HEK293T (cell line): ENCODE measurements around the gene SHISA6.

Experiments used
- BHLHE40 ChIP-seq: fragments of 450-650 bp; IDR thresholded peaks from 2 replicates; pipeline ENCODE4 v1.6.1; 2016; ENCODE audit warnings: mild to moderate bottlenecking, moderate library complexity, borderline replicate concordance
- CTBP1 ChIP-seq: fragments of 450-650 bp; IDR thresholded peaks from 2 replicates; pipeline ENCODE4 v1.6.1; 2016; ENCODE audit warnings: borderline replicate concordance
- ELF4 ChIP-seq: fragments of 450-650 bp; IDR thresholded peaks from 2 replicates; pipeline ENCODE4 v1.6.1; 2017; ENCODE audit warnings: antibody characterized with exemption
- FOXA1 ChIP-seq: fragments of 450-650 bp; IDR thresholded peaks from 2 replicates; pipeline ENCODE4 v1.6.1; 2016; ENCODE audit warnings: mild to moderate bottlenecking
- FOXM1 ChIP-seq: fragments of 450-650 bp; IDR thresholded peaks from 2 replicates; pipeline ENCODE4 v1.6.1; 2017; ENCODE audit warnings: mild to moderate bottlenecking, borderline replicate concordance
- HDGF ChIP-seq: fragments of 450-650 bp; IDR thresholded peaks from 2 replicates; pipeline ENCODE4 v1.6.1; 2017; ENCODE audit warnings: antibody characterized with exemption, borderline replicate concordance
- L3MBTL2 ChIP-seq: fragments of 450-650 bp; conservative IDR thresholded peaks from 2 replicates; pipeline ENCODE4 v1.6.1; 2016; ENCODE audit warnings: mild to moderate bottlenecking
- LEF1 ChIP-seq: fragments of 450-650 bp; IDR thresholded peaks from 2 replicates; pipeline ENCODE4 v1.6.1; 2017; ENCODE audit warnings: mild to moderate bottlenecking, borderline replicate concordance
- NFRKB ChIP-seq: fragments of 450-650 bp; IDR thresholded peaks from 2 replicates; pipeline ENCODE4 v1.6.1; 2016; ENCODE audit warnings: mild to moderate bottlenecking, moderate library complexity
- PKNOX1 ChIP-seq: fragments of 450-650 bp; IDR thresholded peaks from 2 replicates; pipeline ENCODE4 v1.6.1; 2016
- SP1 ChIP-seq: fragments of 450-650 bp; IDR thresholded peaks from 2 replicates; pipeline ENCODE4 v1.6.1; 2017
- SUZ12 ChIP-seq: fragments of 450-650 bp; IDR thresholded peaks from 2 replicates; pipeline ENCODE4 v1.6.1; 2016; ENCODE audit warnings: mild to moderate bottlenecking
- TARDBP ChIP-seq: fragments of 450-650 bp; IDR thresholded peaks from 2 replicates; pipeline ENCODE4 v1.6.1; 2016
- ZNF384 ChIP-seq: fragments of 450-650 bp; IDR thresholded peaks from 2 replicates; pipeline ENCODE4 v1.6.1; 2016

GRCh38 chr17:11369575-11369974, 128.6 kb downstream of the SHISA6 start:
- no peak for TF ChIP-seq TARDBP
- TF ChIP-seq LEF1, result no peak
- no peak for TF ChIP-seq FOXA1
- TF ChIP-seq NFRKB, result no peak
- no peak for TF ChIP-seq FOXM1
- TF ChIP-seq ELF4, result no peak
- no peak for TF ChIP-seq CTBP1
- TF ChIP-seq BHLHE40, result no peak
- no peak for TF ChIP-seq L3MBTL2
- no peak for TF ChIP-seq PKNOX1
- no peak for TF ChIP-seq SP1
- TF ChIP-seq SUZ12, result no peak
- TF ChIP-seq ZNF384, result no peak
- TF ChIP-seq HDGF, result no peak
